Lower leg skin (tissue), 3 donors: ENCODE data around the gene JAG2.

Experiments
- POLR2A ChIP-seq, 2 donors: fragments of 450-650 bp; IDR thresholded peaks; one replicate each; pipeline ENCODE4 v1.6.1; 2016 to 2017; ENCODE audit warnings: antibody characterized with exemption in 2 of 2, mild to moderate bottlenecking in 1 of 2, moderate library complexity in 1 of 2
- TF ChIP-seq, protein P1 (sequence below), 3 donors: fragments of 450-650 bp; IDR thresholded peaks; one replicate each; pipeline ENCODE4 v1.5.1; 2016; ENCODE audit warnings: antibody characterized with exemption in 3 of 3, mild to moderate bottlenecking in 3 of 3, moderate library complexity in 2 of 3

DNA sequence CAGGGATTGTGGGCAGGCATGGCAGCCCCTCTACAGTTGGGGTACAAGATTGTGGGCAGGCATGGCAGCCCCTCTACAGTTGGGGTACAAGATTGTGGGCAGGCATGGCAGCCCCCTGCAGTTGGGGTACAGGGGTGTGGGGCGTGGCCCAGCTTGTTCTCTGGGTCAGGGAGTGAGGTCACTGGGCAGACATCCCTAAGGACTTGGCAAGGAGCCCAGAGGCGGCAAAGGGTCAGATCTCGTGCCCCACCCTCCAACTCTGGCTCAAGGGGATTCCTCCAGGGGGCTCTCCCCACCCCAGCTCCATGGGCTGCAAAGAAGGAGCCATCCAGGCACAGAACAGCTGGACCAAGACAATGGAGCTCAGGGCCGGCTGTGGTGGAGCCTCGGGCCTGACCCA is 38.3 kb upstream of the JAG2 start:
- TF ChIP-seq, protein P1, sequence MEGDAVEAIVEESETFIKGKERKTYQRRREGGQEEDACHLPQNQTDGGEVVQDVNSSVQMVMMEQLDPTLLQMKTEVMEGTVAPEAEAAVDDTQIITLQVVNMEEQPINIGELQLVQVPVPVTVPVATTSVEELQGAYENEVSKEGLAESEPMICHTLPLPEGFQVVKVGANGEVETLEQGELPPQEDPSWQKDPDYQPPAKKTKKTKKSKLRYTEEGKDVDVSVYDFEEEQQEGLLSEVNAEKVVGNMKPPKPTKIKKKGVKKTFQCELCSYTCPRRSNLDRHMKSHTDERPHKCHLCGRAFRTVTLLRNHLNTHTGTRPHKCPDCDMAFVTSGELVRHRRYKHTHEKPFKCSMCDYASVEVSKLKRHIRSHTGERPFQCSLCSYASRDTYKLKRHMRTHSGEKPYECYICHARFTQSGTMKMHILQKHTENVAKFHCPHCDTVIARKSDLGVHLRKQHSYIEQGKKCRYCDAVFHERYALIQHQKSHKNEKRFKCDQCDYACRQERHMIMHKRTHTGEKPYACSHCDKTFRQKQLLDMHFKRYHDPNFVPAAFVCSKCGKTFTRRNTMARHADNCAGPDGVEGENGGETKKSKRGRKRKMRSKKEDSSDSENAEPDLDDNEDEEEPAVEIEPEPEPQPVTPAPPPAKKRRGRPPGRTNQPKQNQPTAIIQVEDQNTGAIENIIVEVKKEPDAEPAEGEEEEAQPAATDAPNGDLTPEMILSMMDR (IDR thresholded peaks at IDR 0.05) = no peak
- no peak for TF ChIP-seq POLR2A (IDR thresholded peaks at IDR 0.05)
